ENCODE data around the gene CINP.

DNA sequence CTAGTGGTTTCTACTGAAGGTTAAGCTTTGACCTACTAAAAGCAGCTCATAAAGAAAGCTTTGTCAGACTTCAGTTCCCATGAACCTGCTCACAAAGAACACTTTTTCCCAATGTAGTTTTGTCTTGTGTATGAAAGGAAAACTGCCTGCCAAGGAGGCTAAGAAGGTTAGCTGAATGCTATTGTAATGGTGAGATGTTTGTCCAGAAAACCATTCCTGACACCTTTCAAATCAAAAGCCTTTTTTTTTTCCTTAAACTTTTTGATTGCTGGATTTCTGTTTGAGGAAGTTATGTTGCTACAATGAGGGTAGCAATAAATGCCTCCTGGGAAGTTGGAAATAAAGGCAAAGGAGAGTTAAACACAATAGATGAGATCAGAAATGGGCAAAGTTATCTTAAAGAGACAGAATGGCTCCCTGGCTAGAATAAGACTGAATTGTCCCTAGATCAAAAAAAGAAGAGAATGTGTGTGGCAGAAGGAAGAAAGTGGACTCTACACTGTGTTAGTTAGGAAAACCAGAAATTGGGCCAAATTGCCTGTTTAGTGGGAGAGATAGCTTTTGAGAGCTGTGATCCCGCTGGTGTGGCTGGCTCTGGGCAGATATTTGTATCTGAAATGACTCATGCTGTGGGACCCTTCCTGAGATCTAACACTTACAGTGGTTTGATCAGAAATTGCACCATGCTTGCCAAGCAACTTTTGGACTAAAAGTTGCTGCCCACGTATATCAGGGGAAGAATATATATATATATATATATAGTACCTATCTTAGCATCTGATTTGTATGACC lies 27.6 kb upstream of the CINP start:
- TF ChIP-seq RAD21 (conservative IDR thresholded peaks at IDR 0.05) = no peak
- TF ChIP-seq, protein P1, sequence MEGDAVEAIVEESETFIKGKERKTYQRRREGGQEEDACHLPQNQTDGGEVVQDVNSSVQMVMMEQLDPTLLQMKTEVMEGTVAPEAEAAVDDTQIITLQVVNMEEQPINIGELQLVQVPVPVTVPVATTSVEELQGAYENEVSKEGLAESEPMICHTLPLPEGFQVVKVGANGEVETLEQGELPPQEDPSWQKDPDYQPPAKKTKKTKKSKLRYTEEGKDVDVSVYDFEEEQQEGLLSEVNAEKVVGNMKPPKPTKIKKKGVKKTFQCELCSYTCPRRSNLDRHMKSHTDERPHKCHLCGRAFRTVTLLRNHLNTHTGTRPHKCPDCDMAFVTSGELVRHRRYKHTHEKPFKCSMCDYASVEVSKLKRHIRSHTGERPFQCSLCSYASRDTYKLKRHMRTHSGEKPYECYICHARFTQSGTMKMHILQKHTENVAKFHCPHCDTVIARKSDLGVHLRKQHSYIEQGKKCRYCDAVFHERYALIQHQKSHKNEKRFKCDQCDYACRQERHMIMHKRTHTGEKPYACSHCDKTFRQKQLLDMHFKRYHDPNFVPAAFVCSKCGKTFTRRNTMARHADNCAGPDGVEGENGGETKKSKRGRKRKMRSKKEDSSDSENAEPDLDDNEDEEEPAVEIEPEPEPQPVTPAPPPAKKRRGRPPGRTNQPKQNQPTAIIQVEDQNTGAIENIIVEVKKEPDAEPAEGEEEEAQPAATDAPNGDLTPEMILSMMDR (IDR thresholded peaks at IDR 0.05; ENCODE audit: poor library complexity, severe bottlenecking) = no peak
- no peak for TF ChIP-seq TAF1 (IDR thresholded peaks at IDR 0.05; ENCODE audit: low read depth)
- no peak for TF ChIP-seq EZH2 (IDR thresholded peaks at IDR 0.05; ENCODE audit: borderline replicate concordance, insufficient read depth, low read length, poor library complexity, severe bottlenecking)
- TF ChIP-seq POLR2AphosphoS5 (IDR thresholded peaks at IDR 0.05) = no peak
- TF ChIP-seq EP300 (conservative IDR thresholded peaks at IDR 0.05; ENCODE audit: poor library complexity, severe bottlenecking) = no peak

Measured in neural cell (in vitro differentiated cells).